Stimulated activated CD8-positive, alpha-beta memory T cell treated with anti-CD3 and anti-CD28 coated beads, Interleukin-7, amount 100 ng/mL, for 24 hours (primary cell): ENCODE measurements around the gene HTR2C.
"Not testable (repeated sequence)": the region's sequence is repeated elsewhere in the genome, so short reads cannot be mapped to it uniquely, and the experiment has no call there.

Source experiments
- DNase-seq: peaks from one replicate; pipeline ENCODE4 v3.0.0-alpha.2; 2020; ENCODE audit warnings: low read depth

HTR2C gene

DNA sequence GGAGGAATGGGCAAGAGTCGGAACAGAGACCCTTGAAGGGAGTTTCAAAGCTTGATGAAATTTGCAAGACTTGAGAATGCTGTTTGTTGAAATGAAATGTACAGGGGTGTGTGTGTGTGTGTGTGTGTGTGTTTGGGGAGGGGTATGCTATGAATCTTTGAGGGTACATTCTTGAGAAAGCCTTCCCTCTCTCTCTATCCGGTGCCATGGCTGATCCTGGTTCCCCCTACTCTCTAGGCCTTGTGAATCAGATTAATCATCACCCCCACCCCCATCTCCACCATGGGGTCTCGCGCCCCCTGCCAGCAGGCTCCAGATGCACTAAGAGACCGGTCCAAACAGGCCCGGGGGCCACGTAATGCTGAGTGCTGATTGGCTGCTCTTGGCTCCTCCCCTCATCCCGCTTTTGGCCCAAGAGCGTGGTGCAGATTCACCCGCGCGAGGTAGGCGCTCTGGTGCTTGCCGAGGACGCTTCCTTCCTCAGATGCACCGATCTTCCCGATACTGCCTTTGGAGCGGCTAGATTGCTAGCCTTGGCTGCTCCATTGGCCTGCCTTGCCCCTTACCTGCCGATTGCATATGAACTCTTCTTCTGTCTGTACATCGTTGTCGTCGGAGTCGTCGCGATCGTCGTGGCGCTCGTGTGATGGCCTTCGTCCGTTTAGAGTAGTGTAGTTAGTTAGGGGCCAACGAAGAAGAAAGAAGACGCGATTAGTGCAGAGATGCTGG is at the start of gene HTR2C:
HTR2C (plus strand) TSS at position 441 of the 729 bp plus-strand sequence. CDS start 142,851 bp downstream, outside the sequence.
- DNase-seq = no peak

- no peak for DNase-seq
Measured at GRCh38 chrX:114580336-114580735, 3.5 kb upstream of the HTR2C start.

GRCh38 chrX:114581528-114582263 is 2.2 kb upstream of the HTR2C start:
- no peak for DNase-seq

- DNase-seq = no peak
Measured at GRCh38 chrX:114582264-114582632, 1.6 kb upstream of the HTR2C start.

GRCh38 chrX:114582698-114583395 is 1.0 kb upstream of the HTR2C start:
- no peak for DNase-seq

- no peak for DNase-seq
Measured at GRCh38 chrX:114584375-114584943, 573 bp downstream of the HTR2C start.

GRCh38 chrX:114584983-114585842 is 1.3 kb downstream of the HTR2C start:
- DNase-seq = no peak

- DNase-seq = no peak
Measured at GRCh38 chrX:114591121-114591520, 7.2 kb downstream of the HTR2C start.

DNA sequence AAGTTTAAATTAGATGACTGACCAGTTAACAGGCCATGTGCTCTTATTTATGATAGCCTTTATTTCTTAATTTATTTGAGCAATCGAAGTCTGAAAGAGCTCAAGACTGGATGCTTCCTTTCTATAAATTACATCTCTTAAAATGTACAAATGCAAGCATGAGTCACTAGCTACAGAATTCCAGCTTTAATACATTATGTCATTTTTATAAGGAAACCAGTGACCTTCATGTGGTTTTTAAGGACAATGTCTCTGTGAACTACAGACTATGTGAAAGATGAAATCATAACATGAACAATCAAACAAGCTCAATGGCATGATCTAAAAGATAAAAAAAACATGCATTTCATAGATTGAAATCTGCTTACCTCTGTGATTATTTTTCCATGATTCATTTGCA is 15.4 kb downstream of the HTR2C start:
- DNase-seq = no peak

DNA sequence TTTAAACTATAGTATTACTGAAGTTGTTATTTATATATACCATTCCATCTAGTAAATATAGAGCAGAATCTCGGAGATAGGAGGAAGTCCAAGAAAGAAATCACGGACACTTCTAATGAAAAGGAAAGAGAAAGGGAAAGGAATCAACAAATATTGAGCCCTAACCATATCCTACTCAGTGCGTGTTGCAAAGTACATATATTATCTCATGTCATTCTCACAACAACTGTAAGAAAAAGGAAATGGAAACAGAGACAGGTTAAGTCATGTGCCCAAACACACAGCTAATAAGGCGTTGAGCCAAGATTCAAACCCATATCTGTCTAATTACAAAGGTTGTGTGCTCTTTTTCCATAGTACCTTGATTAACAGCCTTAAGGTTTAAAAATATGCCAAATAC is 16.0 kb downstream of the HTR2C start:
- DNase-seq = no peak

DNA sequence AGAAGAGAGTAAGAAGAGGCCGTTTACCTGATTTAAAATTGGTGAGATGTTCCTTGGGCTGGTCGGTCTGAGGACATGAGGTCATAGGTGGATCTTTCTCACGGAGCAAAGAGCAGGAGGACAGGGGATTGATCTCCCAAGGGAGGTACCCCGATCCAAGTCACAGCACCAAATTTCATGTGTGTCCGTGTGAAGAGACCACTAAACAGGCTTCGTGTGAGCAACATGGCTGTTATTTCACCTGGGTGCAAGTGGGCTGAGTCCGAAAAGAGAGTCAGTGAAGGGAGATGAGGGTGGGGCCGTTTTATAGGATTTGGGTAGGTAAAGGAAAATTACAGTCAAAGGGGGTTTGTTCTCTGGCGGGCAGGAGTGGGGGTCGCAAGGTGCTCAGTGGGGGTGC is 22.7 kb downstream of the HTR2C start:
- not testable (repeated sequence) for DNase-seq

DNA sequence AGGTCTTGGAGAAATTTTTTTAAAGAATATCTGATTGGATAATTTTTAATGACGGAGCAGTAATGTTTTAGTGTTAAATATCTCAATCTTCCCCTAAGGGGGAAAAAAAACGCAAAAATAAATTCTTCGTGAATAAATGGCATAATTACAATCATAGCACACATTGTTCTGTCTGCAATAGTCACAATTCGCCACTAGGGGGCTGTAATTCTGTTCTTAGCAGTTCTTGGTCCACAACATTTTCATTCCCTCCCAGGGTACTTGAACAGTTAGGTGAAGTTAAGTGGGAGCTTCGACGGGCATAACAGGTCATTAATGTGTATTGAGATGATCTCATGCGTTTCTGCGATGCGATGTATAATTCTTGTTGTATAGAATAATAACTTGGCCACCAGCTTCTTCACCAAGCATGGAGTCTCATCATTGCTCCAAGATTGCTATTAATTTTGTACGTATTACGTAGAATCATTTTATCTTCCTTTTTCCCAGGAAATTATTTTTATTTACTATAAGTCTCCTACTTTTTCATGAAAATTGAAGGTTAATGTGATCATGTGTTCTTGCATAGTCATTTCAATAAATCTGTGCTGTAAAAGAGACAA is 27.2 kb downstream of the HTR2C start:
- no peak for DNase-seq

DNA sequence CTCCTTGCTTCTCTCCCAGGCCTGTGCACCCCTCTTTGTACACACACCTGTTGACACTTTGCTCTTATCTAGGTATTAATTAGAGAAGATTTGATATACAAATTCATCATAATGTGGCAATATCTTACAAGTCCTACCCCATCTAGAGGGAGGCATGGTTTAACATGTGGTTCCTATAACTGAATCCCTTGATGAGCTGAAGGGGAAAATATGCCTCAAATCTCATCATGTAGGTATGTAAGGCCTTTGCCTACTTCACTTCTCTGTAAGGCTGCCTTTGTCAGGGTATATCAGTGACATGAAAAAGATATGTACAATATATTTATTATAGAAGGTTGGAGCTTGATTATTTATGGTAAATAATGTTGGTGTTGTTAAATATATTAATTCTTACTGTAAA is 31.9 kb downstream of the HTR2C start:
- DNase-seq = no peak

- DNase-seq = no peak
Measured at GRCh38 chrX:114619874-114620273, 36.0 kb downstream of the HTR2C start.

GRCh38 chrX:114626323-114626722 is 42.4 kb downstream of the HTR2C start:
- no peak for DNase-seq

DNA sequence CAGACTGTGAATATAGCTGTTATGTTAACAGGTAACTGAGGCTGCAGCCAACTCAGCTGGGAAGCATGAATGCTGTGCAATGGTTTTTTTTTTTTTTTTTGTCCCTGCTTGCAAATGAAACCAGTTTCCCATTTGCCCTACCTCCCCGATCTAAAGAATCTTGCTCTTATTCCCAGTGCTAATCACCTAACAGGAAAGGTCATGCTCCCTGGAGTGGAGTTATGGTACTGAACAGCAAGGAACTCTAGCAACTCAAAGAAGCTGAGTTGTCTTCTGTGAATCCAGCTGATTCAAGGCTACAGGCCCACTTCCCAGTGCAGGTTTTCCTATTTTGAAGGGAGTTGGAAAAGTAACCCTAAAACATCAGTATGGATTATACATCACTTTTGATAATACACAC is 52.1 kb downstream of the HTR2C start:
- DNase-seq = no peak

DNA sequence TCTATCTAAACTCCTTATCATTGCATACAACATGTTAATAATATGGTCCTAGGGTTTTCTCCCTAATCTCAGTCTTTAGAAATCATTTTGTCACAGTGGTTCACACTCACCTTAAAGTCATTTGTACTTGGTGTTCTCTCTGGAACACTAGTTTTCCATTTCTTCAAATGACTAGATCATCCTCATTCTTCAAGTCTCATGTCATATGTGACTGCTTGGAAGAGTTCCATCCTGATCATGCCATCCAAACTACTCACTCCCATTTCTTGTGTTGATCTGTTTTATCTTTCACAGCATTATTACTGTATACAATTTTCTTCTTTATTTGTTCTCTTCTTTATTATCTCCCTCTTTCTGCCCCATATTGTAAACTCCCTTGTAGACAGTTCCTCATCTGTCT is 66.5 kb downstream of the HTR2C start:
- no peak for DNase-seq

DNA sequence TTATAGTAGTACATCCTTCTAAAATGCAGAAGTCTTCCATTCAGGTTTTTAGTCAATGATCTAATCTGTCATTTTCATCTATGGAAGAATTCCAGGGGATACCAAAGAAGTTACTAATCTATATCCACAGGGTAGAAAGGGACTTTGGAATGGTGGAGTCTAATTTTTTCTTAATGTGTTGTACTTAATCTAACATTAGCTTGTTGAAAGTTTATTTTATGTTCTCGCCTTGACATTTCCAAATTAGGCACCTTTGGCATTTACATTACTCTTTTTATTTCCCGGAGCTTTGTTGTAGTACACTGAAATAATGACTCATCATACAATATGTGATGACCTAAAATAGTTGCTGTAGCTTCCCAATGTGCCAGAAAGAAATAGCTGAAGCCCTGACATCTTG is 91.5 kb downstream of the HTR2C start:
- DNase-seq = no peak

- DNase-seq = not testable (repeated sequence)
Measured at GRCh38 chrX:114700533-114700932, 116.6 kb downstream of the HTR2C start.

- DNase-seq = no peak
Measured at GRCh38 chrX:114709406-114709805, 125.5 kb downstream of the HTR2C start.

GRCh38 chrX:114710571-114710970 is 126.7 kb downstream of the HTR2C start:
- DNase-seq = no peak
